WTC11 (cell line): ENCODE measurements around the gene MTA1. TPM values are rescaled to one million over a fixed set of nuclear protein-coding genes. Genes with fewer than 3 reads are reported as not detected.
A peak's percentile ranks its signal among the peaks of the same experiment; 100 is the strongest.

ENCODE experiments used
- ATAC-seq: fragments of 200-7000 bp; cut with Tn5 transposase; 2 replicates; pipeline ENCODE4 v1.10.0; 2021; ENCODE audit warnings: mild to moderate bottlenecking, moderate library complexity
- CTCF ChIA-PET: fragments of 300-600 bp; sonication (Branson Sonifier 250); formaldehyde crosslinking; loops from one replicate; lab custom pipeline; 2021; ENCODE audit warnings: antibody characterized with exemption; lab: Charles Lee
- POLR2A ChIA-PET: fragments of 350-600 bp; sonication (Branson Sonifier 250); formaldehyde crosslinking; loops from one replicate; lab custom pipeline; 2021; ENCODE audit warnings: antibody characterized with exemption; lab: Charles Lee
- DNase-seq: peaks from one replicate; pipeline ENCODE4 v3.0.0; 2021; ENCODE audit warnings: low spot score
- H3K27ac Mint-ChIP-seq: 2 replicates; pipeline ENCODE4 v1.8.0; 2021; ENCODE audit warnings: mixed read lengths
- H3K27me3 Mint-ChIP-seq: 2 replicates; pipeline ENCODE4 v1.8.0; 2021; ENCODE audit warnings: low read depth, mild to moderate bottlenecking, moderate library complexity, mixed read lengths
- H3K36me3 Mint-ChIP-seq: 2 replicates; pipeline ENCODE4 v1.8.0; 2021; ENCODE audit warnings: mixed read lengths
- H3K4me1 Mint-ChIP-seq: 2 replicates; pipeline ENCODE4 v1.8.0; 2022; ENCODE audit warnings: mixed read lengths
- H3K4me3 Mint-ChIP-seq: 2 replicates; pipeline ENCODE4 v1.8.0; 2021; ENCODE audit warnings: mild to moderate bottlenecking, moderate library complexity, mixed read lengths
- H3K9me3 Mint-ChIP-seq: 2 replicates; pipeline ENCODE4 v1.8.0; 2021; ENCODE audit warnings: mixed read lengths
- ATF1 ChIP-seq: sonication (generic); formaldehyde crosslinking; IDR thresholded peaks from 2 replicates; pipeline ENCODE4 v1.8.1; 2023; ENCODE audit warnings: mild to moderate bottlenecking, moderate library complexity, missing genetic modification reagents
- ELF4 ChIP-seq: sonication (generic); formaldehyde crosslinking; IDR thresholded peaks from 2 replicates; pipeline ENCODE4 v1.8.1; 2022; ENCODE audit warnings: low read depth, mild to moderate bottlenecking, moderate library complexity, missing genetic modification reagents
- ERG ChIP-seq: fragments of 250-450 bp; sonication (Bioruptor Pico); IDR thresholded peaks from 2 replicates; pipeline ENCODE4 v1.8.0; 2021; ENCODE audit warnings: mild to moderate bottlenecking
- ESRRA ChIP-seq: sonication (generic); formaldehyde crosslinking; IDR thresholded peaks from 2 replicates; pipeline ENCODE4 v1.8.1; 2022; ENCODE audit warnings: mild to moderate bottlenecking, missing genetic modification reagents, borderline replicate concordance
- FOXJ3 ChIP-seq: sonication (generic); formaldehyde crosslinking; IDR thresholded peaks from 2 replicates; pipeline ENCODE4 v1.9.0; 2021; ENCODE audit warnings: missing genetic modification reagents, mild to moderate bottlenecking, borderline replicate concordance
- FOXP1 ChIP-seq: sonication (generic); formaldehyde crosslinking; IDR thresholded peaks from 2 replicates; pipeline ENCODE4 v1.8.0; 2022; ENCODE audit warnings: missing genetic modification reagents, mild to moderate bottlenecking, moderate library complexity, borderline replicate concordance
- IRF2 ChIP-seq: sonication (generic); formaldehyde crosslinking; IDR thresholded peaks from 2 replicates; pipeline ENCODE4 v1.8.0; 2022; ENCODE audit warnings: low read depth, missing genetic modification reagents, borderline replicate concordance
- NFE2L1 ChIP-seq: sonication (generic); formaldehyde crosslinking; IDR thresholded peaks from 2 replicates; pipeline ENCODE4 v1.8.1; 2023; ENCODE audit warnings: missing genetic modification reagents
- STAT6 ChIP-seq: sonication (generic); formaldehyde crosslinking; conservative IDR thresholded peaks from 2 replicates; pipeline ENCODE4 v1.8.1; 2023; ENCODE audit warnings: mild to moderate bottlenecking, low read depth, missing genetic modification reagents, moderate library complexity
- TEAD1 ChIP-seq: sonication (generic); formaldehyde crosslinking; IDR thresholded peaks from 2 replicates; pipeline ENCODE4 v1.8.0; 2022; ENCODE audit warnings: mild to moderate bottlenecking, missing genetic modification reagents
- TEAD4 ChIP-seq: sonication (generic); formaldehyde crosslinking; IDR thresholded peaks from 2 replicates; pipeline ENCODE4 v1.8.0; 2022; ENCODE audit warnings: mild to moderate bottlenecking, missing genetic modification reagents
- ZNF263 ChIP-seq: sonication (generic); formaldehyde crosslinking; IDR thresholded peaks from 2 replicates; pipeline ENCODE4 v1.8.1; 2022; ENCODE audit warnings: low read depth, mild to moderate bottlenecking, moderate library complexity, missing genetic modification reagents
- ZNF423 ChIP-seq: fragments of 250-450 bp; sonication (Bioruptor Pico); IDR thresholded peaks from 2 replicates; pipeline ENCODE4 v2.1.2; 2022; ENCODE audit warnings: mild to moderate bottlenecking, moderate library complexity
- ZNF512 ChIP-seq: sonication (generic); formaldehyde crosslinking; IDR thresholded peaks from 2 replicates; pipeline ENCODE4 v1.8.1; 2022; ENCODE audit warnings: missing genetic modification reagents, borderline replicate concordance
- total RNA-seq: library from RNA; stranded (reverse); gene quantifications from 3 replicates; pipeline ENCODE4 v1.2.3, GENCODE V29; 2021
- TF ChIP-seq, protein P1 (sequence below): sonication (generic); formaldehyde crosslinking; IDR thresholded peaks from 2 replicates; pipeline ENCODE4 v1.8.1; 2022; ENCODE audit warnings: mild to moderate bottlenecking, moderate library complexity, missing genetic modification reagents
- TF ChIP-seq, protein P2 (sequence below): sonication (generic); formaldehyde crosslinking; IDR thresholded peaks from 2 replicates; pipeline ENCODE4 v1.8.0; 2022; ENCODE audit warnings: missing genetic modification reagents
- TF ChIP-seq, protein P3 (sequence below): sonication (generic); formaldehyde crosslinking; IDR thresholded peaks from 2 replicates; pipeline ENCODE4 v1.8.0; 2022; ENCODE audit warnings: mild to moderate bottlenecking, missing genetic modification reagents
- TF ChIP-seq, protein P4 (sequence below): fragments of 250-450 bp; sonication (Bioruptor Pico); IDR thresholded peaks from 2 replicates; pipeline ENCODE4 v1.9.0; 2021; ENCODE audit warnings: mild to moderate bottlenecking

MTA1 gene
- total RNA-seq, 1 experiment from 2014 or later, result 279 TPM

DNA sequence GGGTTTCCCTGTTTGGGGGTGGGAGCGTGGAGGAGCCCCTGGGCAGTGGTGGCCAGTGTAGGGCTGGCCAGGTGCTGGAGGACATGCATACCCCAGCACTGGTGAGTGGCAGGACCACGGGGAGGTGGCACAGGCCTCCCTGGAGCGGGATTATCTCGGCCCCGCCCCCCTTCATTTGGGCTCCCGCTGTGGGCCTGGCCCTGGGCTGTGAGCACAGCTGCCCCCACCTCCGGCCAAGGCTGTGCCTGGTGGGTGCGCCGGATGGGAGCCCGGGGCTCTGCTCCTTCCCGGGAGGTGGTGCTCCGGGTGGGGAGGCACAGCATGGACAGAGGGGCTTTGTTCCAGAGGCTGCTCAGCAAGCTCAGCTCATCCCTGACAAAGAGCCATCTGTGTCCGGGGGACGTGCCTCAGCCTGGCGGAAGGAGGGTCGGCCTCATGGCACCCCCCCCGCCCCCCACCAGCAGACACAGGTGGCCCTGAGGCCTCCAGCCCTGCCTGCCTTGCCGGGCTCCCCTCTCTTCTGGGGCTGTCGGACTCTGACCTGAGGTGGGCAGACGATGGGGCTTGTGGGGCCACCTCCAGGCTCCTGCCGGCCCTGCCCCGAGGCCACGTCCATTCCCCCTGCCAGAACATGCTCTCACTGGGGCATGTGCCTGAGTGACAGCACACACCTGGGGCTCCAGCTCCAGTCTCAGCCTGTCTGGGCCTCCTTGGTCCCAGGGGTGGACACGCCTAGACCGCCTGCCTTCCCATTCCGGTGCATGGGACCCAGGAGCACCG is 79.8 kb downstream of the MTA1 start:
- no peaks in the 10 kb centered on the region; the same call in 1 of the 2 replicates for H3K27me3 Mint-ChIP-seq
- ChIA-PET CTCF (interaction anchor here (1.0 to 2.1 kb wide), 2 partner anchors 9 to 19 kb away, joined by 4 to 7 read pairs; no protein-coding TSS in a partner anchor), POLR2A (no interaction called here)
- H3K4me1 Mint-ChIP-seq, result no peaks in the 10 kb centered on the region
- ATAC-seq, result peak; percentile 14; the same call in 1 of the 2 replicates
- no peak overlapping the region for H3K4me3 Mint-ChIP-seq
- H3K36me3 Mint-ChIP-seq, result no peaks in the 10 kb centered on the region
- TF ChIP-seq, protein P1, sequence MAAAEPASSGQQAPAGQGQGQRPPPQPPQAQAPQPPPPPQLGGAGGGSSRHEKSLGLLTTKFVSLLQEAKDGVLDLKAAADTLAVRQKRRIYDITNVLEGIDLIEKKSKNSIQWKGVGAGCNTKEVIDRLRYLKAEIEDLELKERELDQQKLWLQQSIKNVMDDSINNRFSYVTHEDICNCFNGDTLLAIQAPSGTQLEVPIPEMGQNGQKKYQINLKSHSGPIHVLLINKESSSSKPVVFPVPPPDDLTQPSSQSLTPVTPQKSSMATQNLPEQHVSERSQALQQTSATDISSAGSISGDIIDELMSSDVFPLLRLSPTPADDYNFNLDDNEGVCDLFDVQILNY (CRISPR knock-in tag), result no peak
- TF ChIP-seq ZNF423 (CRISPR knock-in tag), result peak; percentile 41; the same call in 1 of the 2 replicates
- H3K9me3 Mint-ChIP-seq, result no peaks in the 10 kb centered on the region
- no peak for DNase-seq
- H3K27ac Mint-ChIP-seq, result no peak overlapping the region

- POLR2A ChIA-PET, result no interaction called here
- no peak for TF ChIP-seq ZNF263
- TF ChIP-seq ZNF423 (CRISPR knock-in tag), result no peak
- TF ChIP-seq ERG (CRISPR knock-in tag), result no peak
- no peak for TF ChIP-seq ATF1 (CRISPR knock-in tag)
- no peak for TF ChIP-seq NFE2L1 (CRISPR knock-in tag)
- TF ChIP-seq ELF4 (CRISPR knock-in tag), result no peak
- no peak for TF ChIP-seq FOXP1
- Mint-ChIP-seq H3K4me3 (no peak overlapping the region), H3K27me3 (no peaks in the 10 kb centered on the region; the same call in 1 of the 2 replicates), H3K27ac (no peak overlapping the region), H3K9me3 (no peaks in the 10 kb centered on the region), H3K4me1 (no peaks in the 10 kb centered on the region), H3K36me3 (no peaks in the 10 kb centered on the region)
- DNase-seq (no peak), ATAC-seq (no peak)
- CTCF ChIA-PET, result interaction anchor here (0.7 kb wide), 1 partner anchor 28 kb away, joined by 3 read pairs; no protein-coding TSS in a partner anchor
Measured at GRCh38 chr14:105500036-105500725, 80.6 kb downstream of the MTA1 start.

GRCh38 chr14:105500726-105501101 is 81.1 kb downstream of the MTA1 start:
- POLR2A ChIA-PET, result no interaction called here
- no peak for ATAC-seq
- H3K4me3 Mint-ChIP-seq, result no peak overlapping the region
- TF ChIP-seq ZNF512 (no peak), IRF2 (CRISPR knock-in tag) (no peak), TEAD1 (CRISPR knock-in tag) (no peak), STAT6 (CRISPR knock-in tag) (no peak), ESRRA (CRISPR knock-in tag) (no peak), ZNF423 (CRISPR knock-in tag) (no peak), FOXP1 (no peak), ELF4 (CRISPR knock-in tag) (no peak), ZNF263 (no peak), FOXJ3 (no peak), TEAD4 (CRISPR knock-in tag) (no peak)
- TF ChIP-seq, protein P2, sequence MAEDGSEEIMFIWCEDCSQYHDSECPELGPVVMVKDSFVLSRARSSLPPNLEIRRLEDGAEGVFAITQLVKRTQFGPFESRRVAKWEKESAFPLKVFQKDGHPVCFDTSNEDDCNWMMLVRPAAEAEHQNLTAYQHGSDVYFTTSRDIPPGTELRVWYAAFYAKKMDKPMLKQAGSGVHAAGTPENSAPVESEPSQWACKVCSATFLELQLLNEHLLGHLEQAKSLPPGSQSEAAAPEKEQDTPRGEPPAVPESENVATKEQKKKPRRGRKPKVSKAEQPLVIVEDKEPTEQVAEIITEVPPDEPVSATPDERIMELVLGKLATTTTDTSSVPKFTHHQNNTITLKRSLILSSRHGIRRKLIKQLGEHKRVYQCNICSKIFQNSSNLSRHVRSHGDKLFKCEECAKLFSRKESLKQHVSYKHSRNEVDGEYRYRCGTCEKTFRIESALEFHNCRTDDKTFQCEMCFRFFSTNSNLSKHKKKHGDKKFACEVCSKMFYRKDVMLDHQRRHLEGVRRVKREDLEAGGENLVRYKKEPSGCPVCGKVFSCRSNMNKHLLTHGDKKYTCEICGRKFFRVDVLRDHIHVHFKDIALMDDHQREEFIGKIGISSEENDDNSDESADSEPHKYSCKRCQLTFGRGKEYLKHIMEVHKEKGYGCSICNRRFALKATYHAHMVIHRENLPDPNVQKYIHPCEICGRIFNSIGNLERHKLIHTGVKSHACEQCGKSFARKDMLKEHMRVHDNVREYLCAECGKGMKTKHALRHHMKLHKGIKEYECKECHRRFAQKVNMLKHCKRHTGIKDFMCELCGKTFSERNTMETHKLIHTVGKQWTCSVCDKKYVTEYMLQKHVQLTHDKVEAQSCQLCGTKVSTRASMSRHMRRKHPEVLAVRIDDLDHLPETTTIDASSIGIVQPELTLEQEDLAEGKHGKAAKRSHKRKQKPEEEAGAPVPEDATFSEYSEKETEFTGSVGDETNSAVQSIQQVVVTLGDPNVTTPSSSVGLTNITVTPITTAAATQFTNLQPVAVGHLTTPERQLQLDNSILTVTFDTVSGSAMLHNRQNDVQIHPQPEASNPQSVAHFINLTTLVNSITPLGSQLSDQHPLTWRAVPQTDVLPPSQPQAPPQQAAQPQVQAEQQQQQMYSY (CRISPR knock-in tag), result no peak
- TF ChIP-seq, protein P3, sequence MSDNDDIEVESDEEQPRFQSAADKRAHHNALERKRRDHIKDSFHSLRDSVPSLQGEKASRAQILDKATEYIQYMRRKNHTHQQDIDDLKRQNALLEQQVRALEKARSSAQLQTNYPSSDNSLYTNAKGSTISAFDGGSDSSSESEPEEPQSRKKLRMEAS (CRISPR knock-in tag), result no peak
- TF ChIP-seq, protein P4, sequence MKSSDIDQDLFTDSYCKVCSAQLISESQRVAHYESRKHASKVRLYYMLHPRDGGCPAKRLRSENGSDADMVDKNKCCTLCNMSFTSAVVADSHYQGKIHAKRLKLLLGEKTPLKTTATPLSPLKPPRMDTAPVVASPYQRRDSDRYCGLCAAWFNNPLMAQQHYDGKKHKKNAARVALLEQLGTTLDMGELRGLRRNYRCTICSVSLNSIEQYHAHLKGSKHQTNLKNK, result no peak

More at GRCh38 chr14:105500726-105501101, 81.1 kb downstream of the MTA1 start:
- Mint-ChIP-seq H3K4me1 (no peaks in the 10 kb centered on the region), H3K36me3 (no peaks in the 10 kb centered on the region), H3K9me3 (no peaks in the 10 kb centered on the region), H3K27ac (no peak overlapping the region), H3K27me3 (no peaks in the 10 kb centered on the region; the same call in 1 of the 2 replicates)
- CTCF ChIA-PET, result interaction anchor here (0.7 kb wide), 1 partner anchor 27 kb away, joined by 3 read pairs; no protein-coding TSS in a partner anchor
- DNase-seq, result no peak
